ENCODE results near the gene SEMA4G.

SEMA4G gene, protein sequence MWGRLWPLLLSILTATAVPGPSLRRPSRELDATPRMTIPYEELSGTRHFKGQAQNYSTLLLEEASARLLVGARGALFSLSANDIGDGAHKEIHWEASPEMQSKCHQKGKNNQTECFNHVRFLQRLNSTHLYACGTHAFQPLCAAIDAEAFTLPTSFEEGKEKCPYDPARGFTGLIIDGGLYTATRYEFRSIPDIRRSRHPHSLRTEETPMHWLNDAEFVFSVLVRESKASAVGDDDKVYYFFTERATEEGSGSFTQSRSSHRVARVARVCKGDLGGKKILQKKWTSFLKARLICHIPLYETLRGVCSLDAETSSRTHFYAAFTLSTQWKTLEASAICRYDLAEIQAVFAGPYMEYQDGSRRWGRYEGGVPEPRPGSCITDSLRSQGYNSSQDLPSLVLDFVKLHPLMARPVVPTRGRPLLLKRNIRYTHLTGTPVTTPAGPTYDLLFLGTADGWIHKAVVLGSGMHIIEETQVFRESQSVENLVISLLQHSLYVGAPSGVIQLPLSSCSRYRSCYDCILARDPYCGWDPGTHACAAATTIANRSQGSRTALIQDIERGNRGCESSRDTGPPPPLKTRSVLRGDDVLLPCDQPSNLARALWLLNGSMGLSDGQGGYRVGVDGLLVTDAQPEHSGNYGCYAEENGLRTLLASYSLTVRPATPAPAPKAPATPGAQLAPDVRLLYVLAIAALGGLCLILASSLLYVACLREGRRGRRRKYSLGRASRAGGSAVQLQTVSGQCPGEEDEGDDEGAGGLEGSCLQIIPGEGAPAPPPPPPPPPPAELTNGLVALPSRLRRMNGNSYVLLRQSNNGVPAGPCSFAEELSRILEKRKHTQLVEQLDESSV
- total RNA-seq: 0 to 2.6 (median 0) reads per million in 17 experiments

DNA sequence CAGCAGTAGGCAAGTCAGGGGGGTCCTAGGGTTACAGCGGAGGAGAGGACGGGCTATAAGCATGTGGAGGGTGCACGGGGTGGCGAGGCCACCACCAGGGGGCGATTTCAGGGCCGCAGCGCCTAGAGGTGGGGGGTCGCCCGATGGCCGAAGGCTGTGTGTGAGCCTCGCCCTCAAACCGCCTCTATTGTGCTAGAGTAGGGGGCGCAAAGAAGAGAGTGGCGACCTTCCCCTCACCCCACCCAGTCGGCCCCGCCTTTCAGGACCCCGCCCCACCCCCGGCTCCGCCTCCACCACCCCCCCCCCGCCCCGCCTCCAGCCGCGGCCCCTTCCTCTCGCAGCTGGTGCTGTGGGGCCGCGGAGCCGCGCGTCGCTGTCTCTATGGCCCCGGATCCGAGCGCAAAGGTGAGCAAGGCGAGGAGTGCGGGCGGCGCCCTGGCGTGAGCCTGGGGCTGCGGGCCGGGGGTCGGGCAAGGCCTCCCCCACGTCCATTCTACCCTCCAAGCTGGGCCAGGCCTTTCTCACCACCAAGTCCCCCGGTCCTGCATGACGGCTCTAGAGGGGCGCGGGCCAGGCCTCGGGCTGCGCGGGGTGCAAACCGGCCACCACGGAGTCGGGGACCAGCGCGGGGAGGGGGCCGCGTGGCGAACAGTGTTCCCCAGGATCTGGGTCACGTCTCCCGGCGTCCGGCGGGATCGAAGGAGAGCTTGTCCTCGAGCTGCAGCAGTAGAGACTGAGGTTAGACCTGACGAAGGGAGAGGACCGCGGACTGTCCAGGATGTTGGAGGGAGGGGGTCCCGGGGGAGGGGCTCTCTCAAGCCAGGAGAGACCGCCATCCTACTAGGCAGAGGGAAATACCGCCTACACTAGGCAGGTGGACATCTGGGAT is at the start of gene SEMA4G:
Gene SEMA4G, plus strand, starts transcription at position 318 of the 889 bp plus-strand sequence. CDS start 3,409 bp downstream, outside the sequence.
- peak; percentile 21 to 63 (median 31) for DNase-seq

DNA sequence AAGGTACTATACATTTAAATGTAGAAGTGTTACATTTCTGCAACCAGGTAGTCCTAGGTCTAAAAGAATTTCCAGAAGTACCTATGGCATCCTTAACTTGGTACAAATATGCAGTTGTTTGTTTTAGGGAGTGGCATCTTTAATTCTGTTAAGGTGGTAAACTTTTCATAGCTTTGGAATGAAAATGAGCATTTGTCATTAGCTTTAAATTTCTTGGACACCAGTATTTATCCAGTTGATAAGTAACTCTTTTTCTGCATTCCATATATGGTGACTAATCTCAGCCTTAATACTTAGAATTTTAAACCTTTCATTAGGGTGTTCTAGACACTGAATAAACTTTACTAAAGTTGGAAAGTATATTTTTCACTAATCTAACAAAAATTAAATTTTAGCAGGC is 45.7 kb upstream of the SEMA4G start:
- no peak for DNase-seq

- DNase-seq: no peak
Observed at GRCh38 chr10:100927266-100927665, 42.0 kb upstream of the SEMA4G start.

- no peak for DNase-seq
Observed at GRCh38 chr10:100928039-100928438, 41.3 kb upstream of the SEMA4G start.

- no peak for DNase-seq
Observed at GRCh38 chr10:100930368-100930767, 38.9 kb upstream of the SEMA4G start.

DNA sequence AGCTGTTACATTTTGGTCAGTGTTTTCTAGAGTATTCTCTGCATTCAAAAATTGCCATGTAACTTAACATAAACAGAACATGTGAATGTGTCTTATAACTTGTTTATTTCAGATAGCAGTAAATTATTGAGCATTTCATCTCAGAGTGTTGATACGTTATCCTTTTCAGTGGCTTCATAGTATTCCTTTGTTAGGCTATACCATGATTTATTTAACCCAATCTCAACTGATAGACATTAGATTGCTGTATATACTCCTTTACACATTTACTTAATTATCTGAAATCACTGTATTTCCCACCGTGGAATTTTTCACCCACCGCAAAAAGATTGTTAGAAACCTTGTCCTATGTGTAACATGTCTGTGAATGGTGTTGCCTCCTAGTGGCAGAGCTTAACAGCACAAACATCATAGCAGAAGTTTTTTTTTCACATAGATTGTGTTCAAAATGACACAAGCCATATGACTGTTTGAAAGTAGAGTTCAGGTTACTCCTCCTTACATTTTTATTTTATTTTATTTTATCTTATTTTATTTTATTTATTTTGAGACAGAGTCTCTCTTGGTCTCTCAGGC is 35.1 kb upstream of the SEMA4G start:
- peak in 2 of 4 experiments; percentile 14 to 33 for DNase-seq

- DNase-seq: no peak
Observed at GRCh38 chr10:100939763-100940344, 29.4 kb upstream of the SEMA4G start.

DNA sequence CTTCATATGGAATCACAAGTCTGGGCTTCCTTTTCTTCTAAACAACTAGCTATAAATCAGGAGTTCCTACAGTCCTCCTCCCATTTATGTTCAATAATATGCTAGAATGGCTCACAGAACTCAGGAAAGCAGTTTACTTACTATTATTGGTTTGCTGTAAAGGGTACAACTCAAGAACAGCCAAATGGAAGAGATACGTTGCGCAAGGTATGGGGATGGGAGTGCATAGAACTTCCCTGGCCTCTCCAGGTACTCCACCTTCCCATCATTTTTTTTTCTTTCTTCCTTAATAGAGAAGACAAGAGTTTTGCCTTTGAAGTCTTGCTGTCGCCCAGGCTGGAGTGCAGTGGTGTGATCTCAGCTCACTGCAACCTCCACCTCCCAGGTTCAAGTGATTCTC is 27.1 kb upstream of the SEMA4G start:
- no peak for DNase-seq

- no peak for DNase-seq
Observed at GRCh38 chr10:100943508-100943907, 25.8 kb upstream of the SEMA4G start.

DNA sequence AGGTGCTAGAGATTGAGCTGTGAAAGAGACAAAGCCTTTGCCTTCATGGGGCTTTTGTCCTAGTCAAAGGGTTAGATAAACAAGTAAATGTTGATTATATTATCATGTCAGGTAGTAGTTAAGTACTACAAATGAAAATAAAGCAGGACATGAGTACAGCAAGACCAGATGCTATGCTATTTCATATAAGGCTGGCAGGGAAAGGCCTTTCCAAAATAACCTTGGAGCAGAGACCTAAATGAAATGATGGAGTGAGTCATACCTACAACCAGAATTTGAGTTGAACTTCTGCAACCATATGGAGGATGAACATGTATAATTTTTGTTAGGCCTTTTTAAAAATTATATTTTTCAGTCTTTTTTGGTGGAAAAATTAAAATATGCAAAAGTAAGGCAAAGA is 23.6 kb upstream of the SEMA4G start:
- DNase-seq: no peak

- DNase-seq: no peak
Observed at GRCh38 chr10:100948916-100949315, 20.4 kb upstream of the SEMA4G start.

DNA sequence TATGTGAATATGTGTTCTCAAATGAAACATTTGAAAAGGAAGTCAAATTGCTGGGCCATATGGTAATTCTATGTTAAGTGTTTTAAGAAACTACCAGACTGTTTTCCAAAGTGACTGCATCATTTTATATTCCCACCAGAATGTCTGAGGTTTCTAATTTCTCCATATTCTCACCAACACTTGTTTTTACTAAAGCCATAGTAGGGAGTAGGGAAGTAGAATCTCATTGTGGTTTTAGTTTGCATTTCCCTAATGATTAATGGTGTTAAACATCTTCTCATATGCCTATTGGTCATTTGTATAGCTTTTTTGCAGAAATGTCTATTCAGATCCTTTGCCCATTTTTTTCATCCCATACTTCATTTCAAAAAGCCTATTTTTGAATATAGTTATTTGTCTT is 9.1 kb upstream of the SEMA4G start:
- peak; percentile 10 to 69 (median 36) for DNase-seq

- DNase-seq: no peak
Observed at GRCh38 chr10:100962351-100963080, 6.8 kb upstream of the SEMA4G start.

DNA sequence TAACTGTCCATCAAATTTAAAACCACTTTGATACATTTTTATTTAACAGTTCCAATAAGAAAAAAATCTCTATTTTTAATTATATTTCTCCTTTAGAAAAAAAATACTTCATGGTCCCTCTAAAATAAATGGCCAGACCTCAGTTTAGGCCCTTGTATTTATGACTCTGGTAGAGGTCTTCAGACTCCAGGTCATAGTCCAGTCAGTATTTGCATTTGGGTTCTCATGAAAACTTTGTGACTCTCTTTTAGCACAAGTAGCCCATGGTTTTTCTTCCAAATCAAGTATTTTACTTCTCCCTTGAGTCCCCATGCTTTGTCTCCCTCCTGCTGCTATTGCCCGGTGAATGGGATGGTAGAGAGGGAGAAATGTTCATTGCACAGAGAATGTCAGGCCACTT is 5.5 kb upstream of the SEMA4G start:
- DNase-seq: no peak

DNA sequence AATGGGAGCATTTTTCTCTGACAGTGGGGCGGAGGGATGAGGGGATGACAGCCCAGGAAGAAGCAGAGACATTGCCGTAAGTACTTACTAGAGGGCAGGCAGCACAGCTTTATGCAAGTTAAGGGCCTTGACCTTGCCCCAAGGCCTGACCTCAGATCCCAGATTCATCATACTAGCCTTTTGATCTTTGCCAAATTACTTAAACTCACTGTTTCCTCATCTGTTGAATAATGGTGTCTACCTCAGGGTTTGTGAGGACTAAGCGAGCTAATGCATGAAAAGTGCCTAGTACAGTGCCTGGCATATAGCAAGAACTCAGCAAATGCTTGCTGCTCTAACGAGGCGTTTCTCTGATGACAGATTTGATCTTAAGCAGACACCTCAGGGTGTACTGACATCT is 3.5 kb upstream of the SEMA4G start:
- no peak for DNase-seq

- DNase-seq: no peak
Observed at GRCh38 chr10:100966887-100967286, 2.4 kb upstream of the SEMA4G start.

GRCh38 chr10:100967332-100967731 is 2.0 kb upstream of the SEMA4G start:
- DNase-seq: no peak

GRCh38 chr10:100968062-100968736 is 1.1 kb upstream of the SEMA4G start:
- DNase-seq: no peak

- no peak for DNase-seq
Observed at GRCh38 chr10:100968863-100969186, 479 bp upstream of the SEMA4G start.

GRCh38 chr10:100970076-100970913 is 991 bp downstream of the SEMA4G start:
- DNase-seq: no peak

Data from suppressor macrophage (primary cell).